ENCODE data around the gene NPEPL1. TPM values are rescaled to one million over a fixed set of nuclear protein-coding genes. Genes with fewer than 3 reads are reported as not detected.

Gene NPEPL1
- total RNA-seq, 1 experiment from 2014 or later = 31.1 TPM

DNA sequence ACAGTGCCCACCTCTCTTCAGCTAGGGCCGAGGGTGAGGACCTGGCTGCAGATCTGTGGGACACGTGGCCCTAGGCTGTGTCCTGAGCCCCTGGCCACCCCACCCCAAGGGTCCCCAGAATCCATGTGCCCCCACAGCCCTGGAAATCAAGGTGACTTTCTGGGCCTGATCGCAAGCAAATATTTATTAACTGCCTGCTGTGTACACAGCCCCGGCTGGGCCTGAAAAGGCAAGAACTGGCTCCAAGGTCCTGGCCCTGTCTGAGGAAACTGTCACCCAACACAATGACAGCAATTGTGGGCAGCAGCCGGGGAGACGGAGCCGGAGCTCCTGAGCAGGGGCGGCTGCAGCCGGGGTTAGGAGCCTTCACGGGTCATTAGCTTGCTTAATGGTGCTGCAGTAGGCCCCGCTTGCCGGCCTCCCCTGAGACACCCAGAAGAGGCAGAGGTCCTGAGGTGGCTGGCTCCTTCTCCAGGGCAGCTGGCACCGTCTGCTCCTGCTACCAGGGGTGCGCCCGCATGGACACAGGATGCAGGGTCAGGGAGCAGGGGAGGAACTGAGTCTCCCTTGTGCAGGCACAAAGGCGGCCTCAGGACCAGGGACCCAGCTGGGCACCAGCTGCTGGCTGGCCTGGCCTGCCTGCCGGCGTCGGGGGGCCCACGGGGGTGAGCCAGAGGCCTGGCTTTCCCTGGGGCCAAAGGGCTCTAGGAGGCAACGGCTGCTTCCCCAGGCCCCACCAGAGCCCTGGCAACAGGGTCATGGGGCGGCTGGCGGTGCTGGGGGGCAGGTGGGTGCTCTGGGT lies 24.1 kb downstream of the NPEPL1 start:
- no CpG with 5 or more reads among the region's 23 CpGs for WGBS (ENCODE audit: extremely low coverage, insufficient read length, low lambda C conversion rate)
- DNase-seq = peak; percentile 29
- H3K4me3 Mint-ChIP-seq = no peak overlapping the region

More for the DNA sequence above, 24.1 kb downstream of the NPEPL1 start:
- Mint-ChIP-seq H3K27ac (no peak overlapping the region), H3K36me3 (ENCODE audit: insufficient read depth in 1 of 3, low read depth in 3 of 3) (no peaks in the 10 kb centered on the region), H3K27me3 (ENCODE audit: low read depth) (peaks cover 1% of the 10 kb centered on the region; the same call in 1 of the 2 replicates), H3K9me3 (no peaks in the 10 kb centered on the region), H3K4me1 (peaks cover 0 to 10% of the 10 kb centered on the region in 2 experiments; a peak in 1 of 4 replicates)
- H2AK5ac ChIP-seq (ENCODE audit: insufficient read length, low read length) = no peak overlapping the region
- TF ChIP-seq, protein P1, sequence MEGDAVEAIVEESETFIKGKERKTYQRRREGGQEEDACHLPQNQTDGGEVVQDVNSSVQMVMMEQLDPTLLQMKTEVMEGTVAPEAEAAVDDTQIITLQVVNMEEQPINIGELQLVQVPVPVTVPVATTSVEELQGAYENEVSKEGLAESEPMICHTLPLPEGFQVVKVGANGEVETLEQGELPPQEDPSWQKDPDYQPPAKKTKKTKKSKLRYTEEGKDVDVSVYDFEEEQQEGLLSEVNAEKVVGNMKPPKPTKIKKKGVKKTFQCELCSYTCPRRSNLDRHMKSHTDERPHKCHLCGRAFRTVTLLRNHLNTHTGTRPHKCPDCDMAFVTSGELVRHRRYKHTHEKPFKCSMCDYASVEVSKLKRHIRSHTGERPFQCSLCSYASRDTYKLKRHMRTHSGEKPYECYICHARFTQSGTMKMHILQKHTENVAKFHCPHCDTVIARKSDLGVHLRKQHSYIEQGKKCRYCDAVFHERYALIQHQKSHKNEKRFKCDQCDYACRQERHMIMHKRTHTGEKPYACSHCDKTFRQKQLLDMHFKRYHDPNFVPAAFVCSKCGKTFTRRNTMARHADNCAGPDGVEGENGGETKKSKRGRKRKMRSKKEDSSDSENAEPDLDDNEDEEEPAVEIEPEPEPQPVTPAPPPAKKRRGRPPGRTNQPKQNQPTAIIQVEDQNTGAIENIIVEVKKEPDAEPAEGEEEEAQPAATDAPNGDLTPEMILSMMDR (conservative IDR thresholded peaks at IDR 0.05) = no peak
- H2BK5ac ChIP-seq (ENCODE audit: insufficient read length, low read length) = no peak overlapping the region
- H4K5ac ChIP-seq (ENCODE audit: insufficient read length, low read depth, low read length) = no peak overlapping the region
- H2AFZ ChIP-seq (ENCODE audit: low read length) = no peak overlapping the region
- H4K8ac ChIP-seq (replicated peaks; ENCODE audit: insufficient read length, low read depth, low read length) = no peak overlapping the region
- no peaks in the 10 kb centered on the region for H3K27me3 ChIP-seq (ENCODE audit: insufficient read depth, low read length)
- no peak overlapping the region for H3K23ac ChIP-seq (ENCODE audit: insufficient read length, low read depth, low read length)
- H3K4me2 ChIP-seq (ENCODE audit: insufficient read depth, insufficient read length, low read length) = no peak overlapping the region
- no peak overlapping the region for H3K27ac ChIP-seq (ENCODE audit: insufficient read length, low read depth, low read length)
- no peak overlapping the region for H3K9ac ChIP-seq (ENCODE audit: extremely low read depth, insufficient read length, low read length)
- no peak overlapping the region for H4K91ac ChIP-seq (ENCODE audit: insufficient read length, low read depth, low read length)
- H3K79me1 ChIP-seq (ENCODE audit: insufficient read depth, low read depth, low read length, poor library complexity, severe bottlenecking) = no peaks in the 10 kb centered on the region
- no peak overlapping the region for H2BK12ac ChIP-seq (ENCODE audit: insufficient read length, low read depth, low read length)
- no peaks in the 10 kb centered on the region for H4K20me1 ChIP-seq (ENCODE audit: control insufficient read depth, insufficient read depth, insufficient read length)
- no peaks in the 10 kb centered on the region for H3K79me2 ChIP-seq (ENCODE audit: insufficient read depth, low read length)
- H2BK20ac ChIP-seq (ENCODE audit: low read depth, low read length, poor library complexity, severe bottlenecking) = no peak overlapping the region
- H3T11ph ChIP-seq (ENCODE audit: low read length) = no peak overlapping the region
- H3K56ac ChIP-seq (ENCODE audit: insufficient read length, low read depth, low read length) = no peak overlapping the region
- no peak overlapping the region; the same call in 1 of the 2 replicates for H3K14ac ChIP-seq (ENCODE audit: insufficient read depth, low read length)
- no peak overlapping the region for H3K4ac ChIP-seq (ENCODE audit: low read depth, low read length)
- no peaks in the 10 kb centered on the region for H3K4me1 ChIP-seq (ENCODE audit: insufficient read depth, low read length)
- H3K18ac ChIP-seq (ENCODE audit: insufficient read length, low read depth, low read length) = no peak overlapping the region
- no peaks in the 10 kb centered on the region for H3K9me3 ChIP-seq (ENCODE audit: control insufficient read depth, low read depth, low read length)
- no peak overlapping the region for H2BK15ac ChIP-seq (ENCODE audit: low read depth, low read length)
- no peak overlapping the region for H2BK120ac ChIP-seq (ENCODE audit: low read depth, low read length, poor library complexity, severe bottlenecking)
- no peaks in the 10 kb centered on the region for H3K23me2 ChIP-seq (ENCODE audit: insufficient read length, low read depth, low read length, poor library complexity, severe bottlenecking)

Measured in H9 (cell line).